Lower leg skin (tissue), 4 donors: Measurements from ENCODE around the gene MGLL. TPM values are rescaled to one million over a fixed set of nuclear protein-coding genes. Genes with fewer than 3 reads are reported as not detected.

Experiments used
- DNase-seq, 2 donors: peaks; one replicate each; pipeline ENCODE4 v3.0.0-alpha.2; 2019; ENCODE audit warnings: low spot score in 2 of 2
- H3K4me3 ChIP-seq: fragments of 200-600 bp; sonication (generic); 2 replicates; pipeline ENCODE4 v1.5.1; 2017; ENCODE audit warnings: mild to moderate bottlenecking, low read depth; ENCODE audit not compliant: poor library complexity, severe bottlenecking
- POLR2A ChIP-seq, 2 donors: fragments of 450-650 bp; IDR thresholded peaks; one replicate each; pipeline ENCODE4 v1.6.1; 2016 to 2017; ENCODE audit warnings: antibody characterized with exemption in 2 of 2, mild to moderate bottlenecking in 1 of 2, moderate library complexity in 1 of 2
- WGBS, 2 donors: methylation state at CpG; one replicate each; pipeline ENCODE4 v1.1.5; 2018; 5-methylcytosine and 5-hydroxymethylcytosine counted together
- intact Hi-C: fragments of 100-400 bp; cut with DNase I; formaldehyde crosslinking; loops from one replicate; pipeline ENCODE4 v1.15.0; 2023; ENCODE audit warnings: low total_unique reads
- total RNA-seq, 4 donors: library from RNA; depleted of rRNA; stranded (reverse); fragments of >200 nt; gene quantifications; one replicate each; pipeline ENCODE4 v1.1.0, GENCODE V29; 2016
- TF ChIP-seq, protein P1 (sequence below), 3 donors: fragments of 450-650 bp; IDR thresholded peaks; one replicate each; pipeline ENCODE4 v1.5.1; 2016; ENCODE audit warnings: antibody characterized with exemption in 3 of 3, mild to moderate bottlenecking in 3 of 3, moderate library complexity in 2 of 3

Gene MGLL
- total RNA-seq, 4 donors from 2014 or later = 44.0 to 57.4 (median 48.0) TPM

DNA sequence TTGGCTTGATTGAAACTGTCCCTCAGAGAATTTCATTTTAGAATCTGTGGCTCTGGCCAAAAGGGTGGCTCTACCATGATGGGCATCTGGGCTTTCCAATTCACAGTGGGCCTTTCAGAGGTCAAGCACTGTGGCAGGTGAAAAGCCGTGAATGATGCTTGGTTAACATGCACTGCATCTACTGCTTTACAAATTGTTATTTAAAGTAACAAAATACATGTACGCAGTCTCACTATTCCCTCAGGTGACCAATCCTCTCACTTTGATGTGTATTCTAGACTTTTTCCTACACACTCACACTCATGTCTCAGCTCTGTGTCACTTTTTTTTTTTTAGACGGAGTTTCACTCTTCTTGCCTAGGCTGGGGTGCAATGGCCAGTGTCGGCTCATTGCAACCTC, 70.5 kb downstream of the MGLL start:
- intact Hi-C loops = no loop called here
- no peak for TF ChIP-seq POLR2A (IDR thresholded peaks at IDR 0.05)
- TF ChIP-seq, protein P1, sequence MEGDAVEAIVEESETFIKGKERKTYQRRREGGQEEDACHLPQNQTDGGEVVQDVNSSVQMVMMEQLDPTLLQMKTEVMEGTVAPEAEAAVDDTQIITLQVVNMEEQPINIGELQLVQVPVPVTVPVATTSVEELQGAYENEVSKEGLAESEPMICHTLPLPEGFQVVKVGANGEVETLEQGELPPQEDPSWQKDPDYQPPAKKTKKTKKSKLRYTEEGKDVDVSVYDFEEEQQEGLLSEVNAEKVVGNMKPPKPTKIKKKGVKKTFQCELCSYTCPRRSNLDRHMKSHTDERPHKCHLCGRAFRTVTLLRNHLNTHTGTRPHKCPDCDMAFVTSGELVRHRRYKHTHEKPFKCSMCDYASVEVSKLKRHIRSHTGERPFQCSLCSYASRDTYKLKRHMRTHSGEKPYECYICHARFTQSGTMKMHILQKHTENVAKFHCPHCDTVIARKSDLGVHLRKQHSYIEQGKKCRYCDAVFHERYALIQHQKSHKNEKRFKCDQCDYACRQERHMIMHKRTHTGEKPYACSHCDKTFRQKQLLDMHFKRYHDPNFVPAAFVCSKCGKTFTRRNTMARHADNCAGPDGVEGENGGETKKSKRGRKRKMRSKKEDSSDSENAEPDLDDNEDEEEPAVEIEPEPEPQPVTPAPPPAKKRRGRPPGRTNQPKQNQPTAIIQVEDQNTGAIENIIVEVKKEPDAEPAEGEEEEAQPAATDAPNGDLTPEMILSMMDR (IDR thresholded peaks at IDR 0.05) = no peak
- no peak for DNase-seq
- H3K4me3 ChIP-seq = no peak overlapping the region
- WGBS, 2 donors = 93 to 95% methylated on average over 4 of the region's 4 CpGs

DNA sequence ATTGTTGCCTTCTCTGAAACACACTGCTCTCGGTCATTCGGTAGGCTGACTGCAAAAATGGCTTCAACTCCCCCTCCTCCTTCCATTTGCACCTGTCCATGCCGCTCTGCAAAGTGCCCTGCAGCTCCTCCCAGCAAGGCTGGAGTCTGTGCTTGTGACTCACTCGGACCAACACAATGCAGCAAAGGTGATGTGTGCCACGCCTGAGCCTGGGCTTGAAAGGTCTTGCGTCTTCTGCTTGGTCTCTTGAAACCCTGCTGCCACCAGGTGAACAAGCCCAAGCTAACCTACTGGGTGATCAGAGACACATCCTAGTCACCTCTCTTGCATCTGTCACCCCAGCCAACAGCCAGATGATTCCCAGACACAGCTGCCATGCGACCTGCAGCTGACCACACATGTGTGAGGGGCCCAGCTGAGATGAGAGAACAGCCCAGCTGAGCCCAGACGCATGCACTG, 71.1 kb downstream of the MGLL start:
- 89% methylated on average over 8 of the region's 8 CpGs for WGBS, 2 donors
- no peak overlapping the region for H3K4me3 ChIP-seq
- no peak for TF ChIP-seq POLR2A (IDR thresholded peaks at IDR 0.05)
- TF ChIP-seq, protein P1 (IDR thresholded peaks at IDR 0.05) = no peak
- intact Hi-C loops = no loop called here
- DNase-seq = no peak

DNA sequence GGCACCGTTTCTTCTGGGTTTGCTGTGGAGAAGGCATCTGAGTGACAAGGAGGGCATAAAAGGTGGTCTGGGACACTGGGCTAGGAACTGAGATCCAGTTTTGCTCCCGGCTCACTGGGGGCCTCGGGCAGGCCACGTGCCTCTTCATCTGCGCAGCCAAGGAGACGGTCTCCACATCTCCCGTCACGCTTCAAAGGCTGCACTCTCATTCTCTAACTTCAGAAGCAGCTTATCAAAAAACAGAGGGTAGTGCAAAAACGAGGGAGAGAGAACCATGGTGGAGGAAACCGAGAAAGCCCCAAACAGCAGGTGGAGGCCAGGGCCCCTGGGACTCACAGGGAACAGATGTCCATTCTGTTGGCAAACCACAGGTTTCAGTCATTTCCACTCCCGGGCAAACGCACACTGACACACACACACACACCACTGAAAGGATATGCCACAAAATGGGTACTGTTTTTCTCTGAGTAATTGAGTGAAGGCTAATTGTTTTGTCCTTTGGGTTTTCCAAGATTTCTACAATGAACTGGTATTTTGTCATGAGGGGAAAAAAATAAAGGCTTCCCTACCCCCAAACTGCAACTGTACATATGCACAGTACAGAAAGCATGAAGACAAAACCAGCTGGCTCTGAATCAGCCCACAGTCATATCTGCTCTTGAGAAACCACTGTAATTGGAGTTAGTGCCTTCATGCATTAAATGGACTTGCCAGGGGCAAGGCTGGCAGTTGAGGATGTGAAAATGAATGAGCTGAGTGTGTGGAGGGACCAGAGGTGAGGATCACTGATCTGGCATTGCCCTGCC, 71.9 kb downstream of the MGLL start:
- intact Hi-C loops = no loop called here
- TF ChIP-seq, protein P1 (IDR thresholded peaks at IDR 0.05) = no peak
- TF ChIP-seq POLR2A (IDR thresholded peaks at IDR 0.05) = no peak
- DNase-seq = no peak
- no peak overlapping the region for H3K4me3 ChIP-seq
- 85 to 90% methylated on average over 12 of the region's 12 CpGs for WGBS, 2 donors

- intact Hi-C loops = no loop called here
- DNase-seq = no peak
- TF ChIP-seq, protein P1 (IDR thresholded peaks at IDR 0.05) = no peak
- TF ChIP-seq POLR2A (IDR thresholded peaks at IDR 0.05) = no peak
- 84 to 94% methylated on average over 7 of the region's 7 CpGs for WGBS, 2 donors
- H3K4me3 ChIP-seq = no peak overlapping the region
Measured at GRCh38 chr3:127749787-127750225, 72.5 kb downstream of the MGLL start.

DNA sequence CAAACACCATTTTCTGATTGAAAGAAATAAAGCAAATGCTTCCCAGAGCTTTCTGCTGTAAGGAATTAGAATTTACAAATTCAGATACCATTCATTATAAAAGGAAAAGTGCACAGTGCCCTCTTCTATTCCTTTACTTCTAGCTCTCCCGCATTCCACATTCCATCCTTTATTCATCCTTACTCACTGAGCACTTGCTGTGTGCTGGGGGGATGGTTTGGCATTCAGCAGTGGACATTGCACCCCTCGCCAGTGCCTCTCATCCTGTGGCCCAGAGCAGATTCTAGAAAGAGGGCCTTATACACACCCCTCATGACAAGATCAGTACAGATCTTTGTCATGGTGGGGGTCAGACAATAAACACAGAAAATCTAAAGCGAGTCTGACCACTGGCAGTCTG, 73.0 kb downstream of the MGLL start:
- H3K4me3 ChIP-seq = no peak overlapping the region
- TF ChIP-seq POLR2A (IDR thresholded peaks at IDR 0.05) = no peak
- TF ChIP-seq, protein P1 (IDR thresholded peaks at IDR 0.05) = no peak
- intact Hi-C loops = no loop called here
- no peak for DNase-seq
- WGBS, 2 donors = 90 to 91% methylated on average over 3 of the region's 3 CpGs
